Liver (tissue), 9 donors: ENCODE data around the gene RCAN2. TPM values are rescaled to one million over a fixed set of nuclear protein-coding genes. Genes with fewer than 3 reads are reported as not detected.

Experiments used
- DNase-seq: peaks from one replicate; pipeline ENCODE4 v3.0.0-alpha.2; 2017; ENCODE audit warnings: low spot score
- H3K27ac ChIP-seq, 2 donors: one replicate each; pipeline ENCODE4 v1.7.0; 2013; ENCODE audit warnings: inconsistent platforms in 2 of 2, low read length in 2 of 2, control low read depth in 1 of 2, low read depth in 1 of 2, mild to moderate bottlenecking in 1 of 2
- H3K27me3 ChIP-seq, 4 donors: one replicate each; pipeline versions ENCODE4 v1.6.1 to v1.7.0; 2013; ENCODE audit warnings: low read length in 3 of 4, inconsistent platforms in 1 of 4, mild to moderate bottlenecking in 1 of 4, moderate library complexity in 1 of 4; ENCODE audit not compliant: control insufficient read depth in 4 of 4, insufficient read depth in 4 of 4
- H3K36me3 ChIP-seq, 4 donors: one replicate each; pipeline versions ENCODE4 v1.6.1 to v1.7.0; 2013; ENCODE audit warnings: low read length in 3 of 4, mild to moderate bottlenecking in 3 of 4, low read depth in 1 of 4, moderate library complexity in 1 of 4; ENCODE audit not compliant: control insufficient read depth in 4 of 4, insufficient read depth in 3 of 4
- H3K4me1 ChIP-seq, 4 donors: one replicate each; pipeline versions ENCODE4 v1.6.1 to v1.7.0; 2013; ENCODE audit warnings: low read length in 3 of 4, mild to moderate bottlenecking in 3 of 4, moderate library complexity in 1 of 4; ENCODE audit not compliant: control insufficient read depth in 4 of 4, insufficient read depth in 4 of 4
- H3K4me3 ChIP-seq, 3 donors: one replicate each; pipeline versions ENCODE4 v1.6.1 to v1.7.0; 2013; ENCODE audit warnings: low read length in 3 of 3, control low read depth in 1 of 3, low read depth in 1 of 3, mild to moderate bottlenecking in 1 of 3
- H3K9ac ChIP-seq, 2 donors: one replicate each; pipeline ENCODE4 v1.7.0; 2013; ENCODE audit warnings: low read length in 2 of 2, mild to moderate bottlenecking in 2 of 2, moderate library complexity in 2 of 2, control low read depth in 1 of 2, low read depth in 1 of 2
- H3K9me3 ChIP-seq, 4 donors: one replicate each; pipeline versions ENCODE4 v1.6.1 to v1.7.0; 2013; ENCODE audit warnings: low read length in 3 of 4; ENCODE audit not compliant: control insufficient read depth in 4 of 4
- ATF3 ChIP-seq: IDR thresholded peaks from 2 replicates; pipeline ENCODE4 v1.6.1; 2016; ENCODE audit warnings: antibody characterized with exemption
- CTCF ChIP-seq: fragments of 150-350 bp; IDR thresholded peaks from 2 replicates; pipeline ENCODE4 v1.5.1; 2017; ENCODE audit warnings: improper control_type of control experiment, low read depth, low read length; ENCODE audit not compliant: missing input control
- EGR1 ChIP-seq, 2 donors: IDR thresholded peaks; 2 replicates each; pipeline ENCODE4 v1.6.1; 2016 to 2018; ENCODE audit warnings: antibody characterized with exemption in 2 of 2, low read depth in 2 of 2
- FOXA1 ChIP-seq: IDR thresholded peaks from 2 replicates; pipeline ENCODE4 v1.6.1; 2016; ENCODE audit warnings: antibody characterized with exemption
- FOXA2 ChIP-seq: IDR thresholded peaks from 2 replicates; pipeline ENCODE4 v1.6.1; 2016; ENCODE audit warnings: antibody characterized with exemption
- GABPA ChIP-seq, 2 donors: IDR thresholded peaks in 1 of 2; conservative IDR thresholded peaks in 1 of 2; 2 replicates each; pipeline ENCODE4 v1.6.1; 2016; ENCODE audit warnings: antibody characterized with exemption in 2 of 2, mild to moderate bottlenecking in 1 of 2, moderate library complexity in 1 of 2
- HNF4A ChIP-seq, 2 donors: conservative IDR thresholded peaks; 2 replicates each; pipeline ENCODE4 v1.6.1; 2016; ENCODE audit warnings: antibody characterized with exemption in 2 of 2, mild to moderate bottlenecking in 2 of 2
- HNF4G ChIP-seq: IDR thresholded peaks from 2 replicates; pipeline ENCODE4 v1.6.1; 2016; ENCODE audit warnings: antibody characterized with exemption
- JUND ChIP-seq, 2 donors: IDR thresholded peaks; 2 replicates each; pipeline ENCODE4 v1.6.1; 2016; ENCODE audit warnings: antibody characterized with exemption in 2 of 2
- MAX ChIP-seq: IDR thresholded peaks from 2 replicates; pipeline ENCODE4 v1.6.1; 2016; ENCODE audit warnings: antibody characterized with exemption
- NR2F2 ChIP-seq: IDR thresholded peaks from 2 replicates; pipeline ENCODE4 v1.6.1; 2016; ENCODE audit warnings: antibody characterized with exemption
- RAD21 ChIP-seq, 2 donors: IDR thresholded peaks; 2 replicates each; pipeline ENCODE4 v1.6.1; 2016; ENCODE audit warnings: antibody characterized with exemption in 2 of 2, mild to moderate bottlenecking in 2 of 2
- REST ChIP-seq: IDR thresholded peaks from 2 replicates; pipeline ENCODE4 v1.6.1; 2016; ENCODE audit warnings: antibody characterized with exemption, mild to moderate bottlenecking
- RXRA ChIP-seq, 2 donors: IDR thresholded peaks; 2 replicates each; pipeline ENCODE4 v1.6.1; 2017 to 2018; ENCODE audit warnings: antibody characterized with exemption in 2 of 2, mild to moderate bottlenecking in 1 of 2
- TAF1 ChIP-seq: conservative IDR thresholded peaks from 2 replicates; pipeline ENCODE4 v1.6.1; 2016; ENCODE audit warnings: antibody characterized with exemption, mild to moderate bottlenecking
- YY1 ChIP-seq: IDR thresholded peaks from 2 replicates; pipeline ENCODE4 v1.6.1; 2016; ENCODE audit warnings: antibody characterized with exemption, mild to moderate bottlenecking
- ZBTB33 ChIP-seq: IDR thresholded peaks from 2 replicates; pipeline ENCODE4 v1.6.1; 2016; ENCODE audit warnings: antibody characterized with exemption
- WGBS: extraction: QIAGEN DNeasy Blood & Tissue Kit; methylation state at CpG from one replicate; pipeline ENCODE4 v1.1.7; 2013; 5-methylcytosine and 5-hydroxymethylcytosine counted together
- polyA plus RNA-seq, 2 donors: library from polyadenylated mRNA; stranded (reverse) in 1 of 2; unstranded in 1 of 2; fragments of 200-250 nt in 1 of 2; fragments of >200 nt in 1 of 2; fragmentation: Nextera tagmentation in 1 of 2; extraction: Ambion mirVana in 1 of 2; gene quantifications; one replicate each; pipeline versions ENCODE4 v1.2.1 to v1.2.3, GENCODE V29; 2013 to 2015
- total RNA-seq, 2 donors: library from RNA; depleted of rRNA; stranded (reverse); fragments of >200 nt; gene quantifications; one replicate each; pipeline ENCODE4 v1.2.3, GENCODE V29; 2014
- donor health status: healthy.
- donor health status: healthy.
- donor health status: healthy.
- donor health status: healthy.
- donor health status: healthy.

The RCAN2 gene
- total and polyA plus RNA-seq, 4 donors = 0.19 to 8.2 (median 2.4) TPM

GRCh38 chr6:46246727-46247126 lies 244.5 kb downstream of the RCAN2 start:
- no peaks in the 10 kb centered on the region for H3K4me1 ChIP-seq
- no peaks in the 10 kb centered on the region for H3K9me3 ChIP-seq
- WGBS = 87% methylated on average over 8 of the region's 8 CpGs
- H3K27ac ChIP-seq = no peak overlapping the region
- DNase-seq = no peak
- H3K9ac ChIP-seq = no peak overlapping the region
- H3K27me3 ChIP-seq = no peaks in the 10 kb centered on the region
- H3K4me3 ChIP-seq = no peak overlapping the region
- H3K36me3 ChIP-seq = no peaks in the 10 kb centered on the region
- no peak for TF ChIP-seq ZBTB33
- TF ChIP-seq YY1 = no peak

- no peak for DNase-seq
- 96% methylated on average over 1 of the region's 1 CpG for WGBS
- TF ChIP-seq RAD21 (IDR thresholded peaks at IDR 0.05) (no peak), FOXA2 (no peak), ATF3 (no peak), RXRA (IDR thresholded peaks at IDR 0.05) (no peak), EGR1 (IDR thresholded peaks at IDR 0.05; ENCODE audit: low read depth in 2 of 2) (no peak), TAF1 (no peak), ZBTB33 (no peak), HNF4A (conservative IDR thresholded peaks at IDR 0.05) (no peak), NR2F2 (no peak), REST (no peak), HNF4G (no peak), GABPA (IDR thresholded peaks at IDR 0.05 in 1 of 2, conservative IDR thresholded peaks at IDR 0.05 in 1 of 2) (no peak), YY1 (no peak), CTCF (no peak), JUND (IDR thresholded peaks at IDR 0.05) (no peak), FOXA1 (no peak), MAX (no peak)
- H3K27me3 ChIP-seq = no peaks in the 10 kb centered on the region
- H3K4me3 ChIP-seq = no peak overlapping the region
- no peaks in the 10 kb centered on the region for H3K4me1 ChIP-seq
- H3K9ac ChIP-seq = no peak overlapping the region
- no peaks in the 10 kb centered on the region for H3K36me3 ChIP-seq
- no peaks in the 10 kb centered on the region for H3K9me3 ChIP-seq
- no peak overlapping the region for H3K27ac ChIP-seq
Observed at GRCh38 chr6:46246081-46246480, 245.2 kb downstream of the RCAN2 start.
